NCI-H82 treated with DMSO at 0.1 percent for 48 hours (cell line): ENCODE data around the gene PSMD13.
"Not testable (repeated sequence)": the region's sequence is repeated elsewhere in the genome, so short reads cannot be mapped to it uniquely, and the experiment has no call there.

Source experiments
- DNase-seq: peaks from one replicate; lab custom pipeline; 2025; ENCODE audit not compliant: unreplicated experiment; lab: John Stamatoyannopoulos, UW

The PSMD13 gene

DNA sequence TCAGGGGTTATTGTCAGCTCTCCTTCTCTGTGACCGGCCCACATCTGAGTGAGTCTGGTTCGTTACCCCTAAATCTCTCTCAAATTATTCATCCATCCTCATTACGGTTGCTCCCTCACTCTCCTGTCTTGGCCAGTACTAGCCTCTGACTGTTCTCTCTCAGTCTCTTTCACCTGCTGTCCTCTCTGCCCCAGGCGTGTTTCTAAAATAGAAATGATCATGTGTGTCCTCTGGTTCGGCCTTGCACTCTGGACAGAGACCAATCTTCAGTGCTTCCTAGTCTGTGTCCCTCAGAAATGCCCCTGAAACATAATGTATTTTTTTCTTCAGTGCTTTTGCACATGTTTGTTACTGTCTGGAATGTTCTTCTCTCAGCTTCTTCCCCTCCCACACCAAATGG, 4.9 kb downstream of the PSMD13 start:
- DNase-seq, result no peak

DNA sequence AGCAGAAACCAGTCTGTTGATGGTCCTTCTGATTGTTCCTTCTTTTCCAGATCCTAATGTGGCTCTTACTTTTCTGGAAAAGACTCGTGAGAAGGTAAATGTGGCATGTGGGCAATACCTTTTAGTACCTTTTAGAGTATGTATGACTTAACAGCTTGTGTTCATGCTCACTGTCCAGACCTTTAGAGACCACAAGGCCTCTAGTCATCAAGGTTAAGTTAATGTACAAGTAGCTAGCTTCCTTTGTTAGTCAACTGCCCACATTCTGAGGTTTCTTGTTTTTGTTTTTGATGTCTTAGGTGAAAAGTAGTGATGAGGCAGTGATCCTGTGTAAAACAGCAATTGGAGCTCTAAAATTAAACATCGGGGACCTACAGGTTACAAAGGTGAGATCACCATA, 7.6 kb downstream of the PSMD13 start:
- no peak for DNase-seq

DNA sequence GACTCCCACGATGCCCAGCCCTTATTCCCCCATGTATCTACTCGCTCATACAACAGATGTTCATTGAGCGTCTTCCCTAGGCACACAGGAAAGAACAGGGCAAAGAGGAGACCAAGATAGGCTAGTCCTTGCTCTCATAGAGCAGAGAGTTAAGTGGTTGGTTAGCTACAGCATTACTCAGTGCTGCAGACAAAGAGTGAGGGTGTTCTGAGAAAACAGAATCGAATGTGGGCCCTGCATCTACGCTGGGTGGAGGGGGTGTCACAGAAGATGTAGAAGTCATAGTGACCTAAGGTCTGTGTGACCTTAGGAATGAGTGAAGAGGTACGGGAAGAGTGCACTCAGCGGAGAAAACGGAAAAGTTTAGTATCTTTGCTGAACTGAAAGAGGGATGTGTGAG, 12.3 kb downstream of the PSMD13 start:
- DNase-seq, result no peak

DNA sequence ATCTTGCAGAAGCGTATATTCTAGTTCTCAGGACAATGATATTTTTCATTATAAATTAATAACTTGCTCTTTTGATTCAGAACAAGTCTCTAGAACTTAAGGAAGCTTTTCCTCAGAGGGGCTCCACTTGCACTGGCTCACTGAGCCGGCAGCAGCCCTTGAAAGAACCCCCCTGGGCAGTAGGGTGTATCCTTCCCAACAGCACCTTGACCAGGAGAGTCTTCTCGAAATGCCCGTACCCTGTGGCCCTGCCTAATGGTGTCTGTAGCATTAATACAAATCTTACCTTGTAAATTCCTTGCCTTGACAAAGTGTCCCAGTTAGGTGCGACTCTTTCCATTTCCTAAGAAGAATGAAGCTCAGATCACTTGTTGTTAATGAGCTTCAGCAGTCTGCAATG, 13.5 kb downstream of the PSMD13 start:
- no peak for DNase-seq

DNA sequence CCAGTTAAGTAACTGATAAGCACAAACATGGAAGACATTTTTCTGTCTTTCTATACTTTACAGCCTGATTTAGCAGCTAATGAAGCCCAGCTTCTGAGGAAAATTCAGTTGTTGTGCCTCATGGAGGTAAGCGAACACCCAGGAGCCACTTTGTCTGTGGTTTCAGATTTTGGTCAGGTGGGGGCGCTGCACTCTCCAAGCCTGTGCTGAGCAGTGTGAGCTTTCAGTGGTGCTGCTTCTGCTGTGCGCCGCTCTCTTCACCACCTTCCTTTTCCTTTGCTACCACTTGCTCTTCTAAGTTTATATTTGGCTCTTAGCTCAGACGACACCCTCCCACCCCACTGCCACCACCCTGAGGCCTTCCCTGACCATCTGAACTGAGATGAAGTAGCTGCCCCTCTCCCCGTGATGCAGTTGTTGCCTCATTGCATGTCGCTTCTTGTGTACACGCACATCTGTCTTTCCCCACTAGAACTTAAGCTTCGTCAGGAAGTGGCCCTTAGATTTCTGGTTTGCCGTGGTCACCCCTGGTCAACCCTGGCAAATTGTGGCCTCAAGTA, 14.0 kb downstream of the PSMD13 start:
- no peak for DNase-seq

DNA sequence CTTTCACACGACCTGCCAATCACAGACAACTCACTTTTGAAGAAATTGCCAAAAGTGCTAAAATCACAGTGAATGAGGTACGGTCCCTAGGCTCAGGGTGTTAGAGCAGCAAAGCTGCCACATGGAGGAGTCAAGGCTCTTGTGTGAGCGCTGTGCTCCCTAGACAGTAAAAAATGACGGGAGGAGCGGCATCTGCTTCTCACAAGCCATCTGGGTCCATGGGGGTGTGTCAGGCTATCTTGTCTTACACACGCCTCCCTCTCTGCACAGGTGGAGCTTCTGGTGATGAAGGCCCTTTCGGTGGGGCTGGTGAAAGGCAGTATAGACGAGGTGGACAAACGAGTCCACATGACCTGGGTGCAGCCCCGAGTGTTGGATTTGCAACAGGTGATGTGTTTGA, 14.8 kb downstream of the PSMD13 start:
- no peak for DNase-seq

DNA sequence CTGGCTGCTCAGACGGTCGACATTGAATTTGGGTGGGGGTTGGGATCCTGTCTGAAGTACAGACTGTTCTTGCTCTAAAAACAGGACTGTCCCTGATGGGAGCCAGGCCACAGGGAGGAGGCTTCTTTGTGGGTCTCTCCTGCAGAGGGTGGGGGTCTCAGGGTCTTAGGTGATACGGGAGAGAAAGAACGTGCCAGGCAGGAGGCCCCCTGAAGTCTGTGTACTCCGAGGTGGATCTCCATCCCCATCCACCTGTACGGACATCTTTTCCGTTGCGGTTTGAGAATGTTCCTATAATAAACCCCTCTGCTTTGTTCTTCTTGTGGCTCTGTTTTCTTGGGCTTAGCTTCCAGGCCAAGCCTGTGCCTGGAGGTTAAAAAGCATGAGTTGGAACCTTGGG, 15.9 kb downstream of the PSMD13 start:
- DNase-seq, result no peak

DNA sequence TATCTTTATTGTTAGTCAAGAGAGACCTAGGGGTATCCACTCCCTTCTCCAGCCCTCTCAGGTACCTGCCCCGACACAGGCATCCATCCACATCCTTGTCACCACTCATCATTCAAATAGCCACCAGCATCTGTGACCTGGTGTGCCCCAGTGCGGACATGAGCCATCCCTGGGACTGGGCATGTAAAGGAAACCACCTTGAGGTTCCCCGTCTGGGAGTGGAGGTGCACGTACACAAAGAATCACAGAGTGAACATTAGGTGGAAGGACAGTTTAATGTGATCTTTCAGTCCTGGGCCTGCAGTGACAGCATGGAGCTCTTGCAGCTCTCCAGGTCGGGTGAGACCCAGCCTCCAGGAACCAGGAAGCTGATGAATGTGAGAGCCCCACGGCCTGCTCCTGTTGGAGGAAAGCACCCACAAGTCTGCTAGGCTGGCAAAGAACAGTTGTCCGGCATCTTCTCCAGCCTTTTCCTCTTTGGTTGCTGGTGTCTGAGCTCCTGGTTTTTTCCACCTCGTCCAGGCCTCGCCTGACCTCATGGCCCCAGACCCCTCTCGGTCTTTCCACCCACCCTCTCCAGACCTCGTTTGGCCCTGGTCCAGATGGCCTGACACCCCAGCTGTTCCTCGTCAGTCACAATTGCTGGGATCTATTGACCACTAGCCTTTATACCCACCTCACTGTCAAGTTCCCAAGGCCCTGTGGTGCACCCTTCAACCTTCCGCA, 16.5 kb downstream of the PSMD13 start:
- no peak for DNase-seq

DNA sequence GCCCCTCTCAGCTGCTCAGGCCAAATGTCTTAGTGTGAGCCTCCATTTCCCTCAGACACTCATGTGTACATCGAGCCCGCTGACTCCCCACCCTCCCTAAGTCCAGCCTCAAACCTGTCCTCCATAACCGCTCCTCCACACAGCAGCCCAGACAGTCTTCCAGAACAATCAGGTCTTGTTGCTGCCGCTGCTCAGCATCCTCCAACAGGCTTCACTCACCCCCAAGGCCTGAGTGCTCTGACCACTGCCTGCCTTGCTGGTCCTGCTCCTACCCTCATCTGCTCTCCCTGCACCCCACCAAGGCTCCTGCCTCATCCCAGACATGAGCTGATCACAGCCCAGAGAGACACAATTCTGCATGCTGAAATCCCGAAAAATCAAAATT, 17.1 kb downstream of the PSMD13 start:
- DNase-seq, result no peak

DNA sequence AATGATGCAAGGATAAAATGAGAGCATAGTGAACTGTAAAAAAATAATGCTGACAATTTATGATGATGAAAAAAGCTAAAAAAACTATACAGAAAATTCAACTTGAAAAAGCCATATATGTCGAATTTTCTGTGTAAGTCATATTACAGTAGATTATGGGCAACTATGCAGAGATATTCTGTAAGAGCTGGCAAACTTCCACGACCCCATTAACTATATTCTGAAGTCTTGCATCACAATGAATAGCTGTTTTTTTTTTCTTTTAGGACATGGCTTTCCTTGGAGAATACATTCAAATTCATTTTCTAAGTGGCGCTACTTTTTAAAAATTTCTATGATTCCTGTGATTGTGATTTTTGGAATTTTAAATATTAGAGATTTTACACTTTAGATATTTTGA, 18.4 kb downstream of the PSMD13 start:
- DNase-seq, result no peak

DNA sequence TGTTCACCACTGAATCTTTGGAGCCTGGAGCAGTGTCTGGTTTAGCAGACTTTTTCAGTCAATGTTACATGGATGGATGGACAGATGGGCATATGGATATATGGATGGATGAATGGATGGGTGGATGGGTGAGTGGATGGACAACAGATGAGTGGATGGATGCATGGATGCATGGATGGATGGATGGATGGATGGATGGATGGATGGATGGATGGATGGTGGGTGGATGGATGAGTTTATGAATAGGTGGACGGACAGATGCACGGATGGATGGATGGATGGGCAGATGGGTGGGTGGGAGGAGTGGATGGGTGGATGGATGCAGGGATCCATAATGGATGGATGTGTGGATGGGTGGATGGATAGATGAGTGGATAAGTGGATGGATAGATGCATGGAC, 19.0 kb downstream of the PSMD13 start:
- no peak for DNase-seq

DNA sequence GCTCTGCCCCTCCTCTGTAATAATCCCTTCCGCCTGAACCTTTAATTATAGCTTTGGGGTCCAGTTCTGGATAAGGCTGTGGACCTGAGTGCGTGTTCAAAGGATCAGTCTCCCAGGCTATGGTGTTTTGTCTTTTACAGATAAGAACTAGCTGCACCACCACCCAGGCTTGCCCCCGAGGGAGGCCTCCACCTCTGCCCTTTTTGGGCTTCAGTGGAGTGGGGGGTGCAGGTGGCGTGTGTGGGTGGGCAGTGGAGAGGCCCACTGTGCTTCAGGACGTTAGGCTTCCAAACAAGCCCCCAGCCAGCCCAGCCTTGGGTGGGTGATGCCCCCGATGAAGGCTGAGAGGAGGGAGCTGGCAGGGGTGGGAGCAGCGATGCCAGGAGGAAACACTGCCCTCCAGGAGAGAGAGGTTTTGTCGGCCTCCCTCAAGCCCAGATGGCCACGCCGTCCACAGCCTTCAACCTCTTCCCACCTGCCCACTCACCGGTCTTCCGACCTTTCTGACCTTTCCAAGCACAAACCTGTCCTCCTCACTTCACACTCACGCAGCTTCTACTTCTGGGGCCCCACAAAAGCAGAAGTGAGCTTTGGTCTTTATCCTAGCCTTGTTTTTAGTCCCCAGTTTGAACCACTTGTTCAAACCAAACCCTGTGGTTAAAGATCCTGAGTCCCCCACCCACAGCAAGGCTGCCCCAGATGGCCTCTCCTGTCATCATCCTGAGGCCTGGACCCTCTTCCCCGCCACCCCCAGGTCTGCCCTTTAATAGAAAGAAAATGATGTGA, 20.4 kb downstream of the PSMD13 start:
- DNase-seq, result no peak

DNA sequence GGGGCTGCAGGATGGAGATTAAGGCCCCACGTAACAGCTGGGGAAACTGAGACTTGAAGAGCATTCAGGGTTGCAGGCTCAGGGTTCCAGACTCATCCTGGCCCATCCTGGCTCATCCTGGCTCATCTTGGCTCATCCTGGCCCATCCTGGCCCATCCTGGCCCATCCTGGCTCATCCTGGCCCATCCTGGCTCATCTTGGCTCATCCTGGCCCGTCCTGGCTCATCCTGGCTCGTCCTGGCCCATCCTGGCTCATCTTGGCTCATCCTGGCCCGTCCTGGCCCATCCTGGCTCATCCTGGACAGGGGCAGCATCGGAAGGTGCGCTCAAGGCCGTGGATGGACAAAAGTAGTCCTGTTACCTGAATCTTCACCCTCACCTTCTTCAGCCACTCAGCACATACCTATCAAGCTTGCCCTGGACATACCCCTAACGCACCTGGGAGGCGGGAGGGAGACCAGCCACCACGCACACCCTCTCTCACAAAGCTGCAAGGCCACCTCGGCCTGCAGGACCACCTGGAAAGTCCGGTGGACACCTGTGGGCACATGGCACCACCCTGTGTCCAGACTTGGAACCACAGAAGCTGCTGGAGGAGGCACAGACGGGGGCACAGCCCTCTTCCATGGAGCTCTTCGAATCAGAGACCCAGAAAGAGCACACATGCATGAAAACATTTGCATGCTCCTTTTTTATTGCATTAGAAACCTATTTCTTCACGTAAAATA, 21.2 kb downstream of the PSMD13 start:
- DNase-seq, result no peak

DNA sequence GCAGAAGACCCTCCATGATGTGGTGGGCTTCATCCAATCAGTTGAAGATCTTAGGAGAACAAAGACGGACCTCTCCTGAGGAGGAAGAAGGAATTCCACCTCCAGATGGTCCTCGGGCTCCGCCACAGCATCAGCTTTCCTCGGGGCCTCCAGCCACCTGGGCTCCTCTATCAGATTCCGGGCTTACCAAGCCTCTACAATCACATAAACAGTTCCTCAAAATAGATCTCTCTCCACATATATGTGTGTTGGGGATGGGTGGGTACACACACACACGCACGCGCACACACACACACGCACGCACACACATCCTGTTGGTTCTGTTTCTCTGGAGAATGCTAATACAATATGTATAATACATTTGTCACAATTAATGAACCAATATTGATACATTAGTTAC, 22.6 kb downstream of the PSMD13 start:
- no peak for DNase-seq

DNA sequence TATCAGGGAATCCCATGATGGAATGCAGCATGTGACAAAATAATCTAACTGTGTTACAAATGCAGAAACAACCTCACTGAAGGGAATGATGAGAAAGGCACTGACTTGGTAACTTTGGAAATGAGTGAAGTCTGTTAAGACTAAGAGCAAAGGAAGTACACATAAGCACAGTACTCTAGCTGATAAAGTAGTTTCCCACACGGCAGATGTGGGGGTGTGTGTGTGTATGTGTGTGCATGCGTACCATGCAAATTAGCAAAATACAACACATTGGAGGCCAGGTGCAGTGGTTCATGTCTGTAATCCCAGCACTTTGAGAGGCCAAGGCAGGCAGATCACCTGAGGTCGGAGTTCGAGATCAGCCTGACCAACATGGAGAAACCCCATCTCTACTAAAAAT, 24.8 kb downstream of the PSMD13 start:
- no peak for DNase-seq

DNA sequence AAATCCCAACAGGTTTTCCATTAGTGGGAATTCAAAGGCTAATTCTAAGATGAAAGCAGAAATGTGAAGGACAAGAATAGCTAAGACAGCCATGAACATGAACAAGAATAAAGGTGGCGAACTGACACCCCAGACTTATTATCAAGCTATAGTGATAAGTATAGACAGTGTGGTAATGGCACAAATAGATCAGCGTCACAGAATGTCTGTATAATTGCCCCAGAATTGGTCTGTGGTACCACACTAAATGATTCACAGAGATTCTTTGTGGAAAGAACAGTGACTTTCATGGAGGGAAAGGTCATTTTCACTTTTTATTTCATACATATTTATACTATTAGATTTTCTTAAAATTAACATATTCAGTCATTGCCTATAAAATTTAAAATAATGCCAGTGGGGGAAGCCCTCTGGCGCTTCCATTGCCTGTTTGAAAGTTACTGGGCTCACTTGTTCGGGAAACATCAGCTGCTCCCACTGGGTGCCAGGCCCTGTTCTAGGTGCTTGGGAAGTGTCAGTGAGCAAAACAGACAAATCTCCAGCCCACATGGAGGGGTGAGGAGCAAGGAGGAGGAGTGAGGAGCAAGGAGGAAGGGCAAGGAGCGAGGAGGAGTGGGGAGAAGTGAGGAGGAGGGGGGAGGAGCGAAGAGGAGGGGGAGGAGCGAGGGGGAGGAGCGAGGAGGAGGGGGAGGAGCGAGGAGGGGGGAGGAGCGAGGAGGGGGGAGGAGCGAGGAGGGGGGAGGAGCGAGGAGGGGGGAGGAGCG, 30.1 kb downstream of the PSMD13 start:
- DNase-seq, result no peak

DNA sequence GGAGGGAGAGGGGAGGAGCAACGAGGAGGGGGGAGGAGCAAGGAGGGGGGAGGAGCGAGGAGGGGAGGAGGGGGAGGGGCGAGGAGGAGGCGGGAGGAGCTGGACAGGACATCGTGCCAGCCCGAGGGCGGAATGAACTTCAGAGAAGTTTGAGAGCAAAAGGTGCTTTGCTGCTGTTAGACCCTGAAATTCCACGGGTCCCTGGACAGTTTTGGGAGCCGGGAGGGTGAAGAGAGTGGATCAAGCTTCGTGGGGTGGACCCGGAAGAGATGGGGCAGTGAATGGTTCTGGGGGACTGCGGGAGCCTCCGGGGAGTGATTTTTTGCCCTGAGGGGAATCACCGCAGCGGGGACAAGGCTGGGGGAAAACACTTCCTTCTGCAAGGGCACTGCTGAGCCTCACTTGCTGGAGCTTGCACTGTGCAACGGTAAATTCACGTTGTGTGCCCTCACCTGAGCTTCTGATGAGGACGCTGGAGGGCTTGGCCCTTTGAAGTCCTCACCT, 30.8 kb downstream of the PSMD13 start:
- DNase-seq, result no peak

DNA sequence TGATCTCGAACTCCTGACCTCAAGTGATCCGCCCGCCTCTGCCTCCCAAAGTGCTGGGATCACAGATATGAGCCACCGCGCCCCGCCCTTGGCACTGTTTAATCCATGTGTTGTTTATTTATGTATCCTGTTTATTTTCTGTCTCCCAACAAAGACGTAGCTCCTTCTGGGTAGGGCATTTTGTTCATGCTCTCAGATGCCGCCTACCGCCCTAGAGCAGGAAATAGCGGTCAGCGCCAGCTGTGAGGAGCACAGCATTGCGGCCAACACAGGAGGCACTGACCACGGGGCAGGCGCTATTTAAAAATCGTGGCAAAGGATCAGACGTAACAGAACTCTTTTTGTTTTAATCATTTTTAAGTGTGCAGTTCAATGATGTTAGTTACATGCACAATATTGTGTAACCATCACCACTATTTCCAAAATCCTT, 32.0 kb downstream of the PSMD13 start:
- DNase-seq, result not testable (repeated sequence)

DNA sequence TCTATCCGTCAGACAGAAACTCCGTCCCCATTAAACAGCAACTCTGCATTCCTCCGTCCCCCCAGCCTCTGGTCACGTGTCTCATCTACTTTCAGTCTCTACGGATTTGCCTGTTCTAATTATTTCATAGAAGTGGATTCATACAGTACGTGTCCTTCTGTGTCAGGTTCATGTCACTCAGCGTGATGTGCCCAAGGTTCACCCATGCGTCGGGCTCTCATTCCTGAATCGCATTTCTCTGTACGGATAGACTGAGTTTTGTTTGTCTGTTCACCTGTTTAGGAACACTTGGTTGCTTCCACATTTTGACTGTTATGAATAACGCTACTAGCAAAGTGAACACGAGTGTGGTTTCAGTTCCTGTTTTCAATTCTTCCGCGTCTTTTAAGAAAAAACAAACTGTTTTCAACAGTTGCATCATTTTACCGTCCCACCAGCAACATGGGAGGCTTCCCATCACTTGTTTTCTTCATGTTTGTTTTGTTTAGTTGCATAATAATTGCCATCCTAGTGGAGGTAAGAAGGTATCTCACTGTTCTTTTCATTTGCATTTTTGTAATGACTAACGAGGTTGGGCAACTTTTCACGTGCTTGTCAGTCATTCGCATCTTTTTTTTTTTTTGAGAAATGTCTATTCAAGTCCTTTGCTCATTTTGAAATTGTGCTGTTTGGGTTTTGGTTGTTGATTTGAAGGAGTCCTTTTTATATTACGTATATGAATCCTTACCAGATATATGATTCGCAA, 32.5 kb downstream of the PSMD13 start:
- no peak for DNase-seq
